HEK293 (cell line): ENCODE measurements around the gene DGKH.
A peak's percentile ranks its signal among the peaks of the same experiment; 100 is the strongest.

Experiments used
- BCL11A ChIP-seq: fragments of 450-650 bp; formaldehyde crosslinking; IDR thresholded peaks from 2 replicates; pipeline ENCODE4 v1.5.1; 2016; ENCODE audit warnings: low read depth, missing biosample characterization, missing genetic modification characterization
- GFI1B ChIP-seq: fragments of 450-650 bp; formaldehyde crosslinking; IDR thresholded peaks from 2 replicates; pipeline ENCODE4 v1.5.1; 2016; ENCODE audit warnings: missing biosample characterization, missing genetic modification characterization
- GLI4 ChIP-seq: fragments of 450-650 bp; formaldehyde crosslinking; IDR thresholded peaks from 2 replicates; pipeline ENCODE4 v1.5.1; 2016; ENCODE audit warnings: missing biosample characterization, missing genetic modification characterization
- GLIS2 ChIP-seq: fragments of 450-650 bp; formaldehyde crosslinking; IDR thresholded peaks from 2 replicates; pipeline ENCODE4 v1.5.1; 2016; ENCODE audit warnings: missing biosample characterization, missing genetic modification characterization
- IKZF3 ChIP-seq: fragments of 450-650 bp; IDR thresholded peaks from 2 replicates; pipeline ENCODE4 v1.5.0; 2018; ENCODE audit warnings: missing biosample characterization, mild to moderate bottlenecking, missing genetic modification characterization, moderate library complexity
- KLF7 ChIP-seq: fragments of 450-650 bp; formaldehyde crosslinking; IDR thresholded peaks from 2 replicates; pipeline ENCODE4 v1.5.1; 2016; ENCODE audit warnings: missing biosample characterization, missing genetic modification characterization, borderline replicate concordance
- SP2 ChIP-seq: fragments of 450-650 bp; formaldehyde crosslinking; IDR thresholded peaks from 2 replicates; pipeline ENCODE4 v1.5.1; 2016; ENCODE audit warnings: missing biosample characterization, missing genetic modification characterization
- ZBTB17 ChIP-seq: fragments of 450-650 bp; formaldehyde crosslinking; IDR thresholded peaks from 2 replicates; pipeline ENCODE4 v1.5.1; 2016; ENCODE audit warnings: missing biosample characterization, missing genetic modification characterization
- ZBTB48 ChIP-seq: fragments of 450-650 bp; formaldehyde crosslinking; IDR thresholded peaks from 2 replicates; pipeline ENCODE4 v1.5.1; 2016; ENCODE audit warnings: missing biosample characterization, missing genetic modification characterization
- ZBTB7A ChIP-seq: fragments of 450-650 bp; formaldehyde crosslinking; IDR thresholded peaks from 2 replicates; pipeline ENCODE4 v1.5.1; 2016; ENCODE audit warnings: low read depth, missing biosample characterization, missing genetic modification characterization
- ZFP37 ChIP-seq: fragments of 450-650 bp; formaldehyde crosslinking; IDR thresholded peaks from 2 replicates; pipeline ENCODE4 v1.5.1; 2016; ENCODE audit warnings: missing biosample characterization, missing genetic modification characterization
- ZNF132 ChIP-seq: fragments of 450-650 bp; formaldehyde crosslinking; IDR thresholded peaks from 2 replicates; pipeline ENCODE4 v1.5.1; 2017; ENCODE audit warnings: missing biosample characterization, missing genetic modification characterization, borderline replicate concordance
- ZNF140 ChIP-seq: fragments of 450-650 bp; formaldehyde crosslinking; IDR thresholded peaks from 2 replicates; pipeline ENCODE4 v1.5.1; 2016; ENCODE audit warnings: missing biosample characterization, missing genetic modification characterization
- ZNF175 ChIP-seq: fragments of 450-650 bp; formaldehyde crosslinking; IDR thresholded peaks from 2 replicates; pipeline ENCODE4 v1.5.1; 2016; ENCODE audit warnings: missing biosample characterization, missing genetic modification characterization
- ZNF24 ChIP-seq: fragments of 450-650 bp; formaldehyde crosslinking; IDR thresholded peaks from 2 replicates; pipeline ENCODE4 v1.5.1; 2016; ENCODE audit warnings: missing biosample characterization, missing genetic modification characterization
- ZNF292 ChIP-seq: fragments of 450-650 bp; formaldehyde crosslinking; IDR thresholded peaks from 2 replicates; pipeline ENCODE4 v1.5.1; 2016; ENCODE audit warnings: low read depth, missing biosample characterization, missing genetic modification characterization, borderline replicate concordance
- ZNF366 ChIP-seq: fragments of 450-650 bp; formaldehyde crosslinking; conservative IDR thresholded peaks from 2 replicates; pipeline ENCODE4 v1.5.1; 2016; ENCODE audit warnings: missing biosample characterization, missing genetic modification characterization
- ZNF560 ChIP-seq: fragments of 450-650 bp; formaldehyde crosslinking; IDR thresholded peaks from 2 replicates; pipeline ENCODE4 v1.5.1; 2017; ENCODE audit warnings: missing biosample characterization, missing genetic modification characterization, borderline replicate concordance
- ZNF600 ChIP-seq: fragments of 450-650 bp; formaldehyde crosslinking; IDR thresholded peaks from 2 replicates; pipeline ENCODE4 v1.5.1; 2016; ENCODE audit warnings: missing biosample characterization, missing genetic modification characterization
- ZNF707 ChIP-seq: fragments of 450-650 bp; formaldehyde crosslinking; IDR thresholded peaks from 2 replicates; pipeline ENCODE4 v1.5.1; 2016; ENCODE audit warnings: missing biosample characterization, missing genetic modification characterization
- ZNF785 ChIP-seq: fragments of 450-650 bp; formaldehyde crosslinking; IDR thresholded peaks from 2 replicates; pipeline ENCODE4 v1.5.1; 2016; ENCODE audit warnings: missing biosample characterization, missing genetic modification characterization
- ZNF792 ChIP-seq: fragments of 450-650 bp; formaldehyde crosslinking; IDR thresholded peaks from 2 replicates; pipeline ENCODE4 v1.5.1; 2016; ENCODE audit warnings: missing biosample characterization, missing genetic modification characterization
- ZSCAN16 ChIP-seq: fragments of 450-650 bp; formaldehyde crosslinking; IDR thresholded peaks from 2 replicates; pipeline ENCODE4 v1.5.1; 2016; ENCODE audit warnings: missing biosample characterization, missing genetic modification characterization
- ZSCAN23 ChIP-seq: fragments of 450-650 bp; formaldehyde crosslinking; IDR thresholded peaks from 2 replicates; pipeline ENCODE4 v1.5.1; 2016; ENCODE audit warnings: missing biosample characterization, missing genetic modification characterization
- TF ChIP-seq, protein P1 (sequence below): fragments of 450-650 bp; formaldehyde crosslinking; IDR thresholded peaks from 2 replicates; pipeline ENCODE4 v1.5.1; 2016; ENCODE audit warnings: missing biosample characterization, missing genetic modification characterization
- TF ChIP-seq, protein P2 (sequence below): fragments of 450-650 bp; formaldehyde crosslinking; IDR thresholded peaks from 2 replicates; pipeline ENCODE4 v1.5.1; 2016; ENCODE audit warnings: missing biosample characterization, missing genetic modification characterization
- TF ChIP-seq, protein P3 (sequence below): fragments of 450-650 bp; formaldehyde crosslinking; IDR thresholded peaks from 2 replicates; pipeline ENCODE4 v1.5.1; 2016; ENCODE audit warnings: missing biosample characterization, missing genetic modification characterization, borderline replicate concordance
- TF ChIP-seq, protein P4 (sequence below): fragments of 450-650 bp; formaldehyde crosslinking; IDR thresholded peaks from 2 replicates; pipeline ENCODE4 v1.5.1; 2017; ENCODE audit warnings: missing biosample characterization, missing genetic modification characterization
- TF ChIP-seq, protein P5 (sequence below): fragments of 450-650 bp; formaldehyde crosslinking; IDR thresholded peaks from 2 replicates; pipeline ENCODE4 v1.5.1; 2016; ENCODE audit warnings: missing biosample characterization, missing genetic modification characterization
- TF ChIP-seq, protein P6 (sequence below): fragments of 450-650 bp; formaldehyde crosslinking; IDR thresholded peaks from 2 replicates; pipeline ENCODE4 v1.5.1; 2017; ENCODE audit warnings: missing biosample characterization, mild to moderate bottlenecking, missing genetic modification characterization, moderate library complexity

The DGKH gene

DNA sequence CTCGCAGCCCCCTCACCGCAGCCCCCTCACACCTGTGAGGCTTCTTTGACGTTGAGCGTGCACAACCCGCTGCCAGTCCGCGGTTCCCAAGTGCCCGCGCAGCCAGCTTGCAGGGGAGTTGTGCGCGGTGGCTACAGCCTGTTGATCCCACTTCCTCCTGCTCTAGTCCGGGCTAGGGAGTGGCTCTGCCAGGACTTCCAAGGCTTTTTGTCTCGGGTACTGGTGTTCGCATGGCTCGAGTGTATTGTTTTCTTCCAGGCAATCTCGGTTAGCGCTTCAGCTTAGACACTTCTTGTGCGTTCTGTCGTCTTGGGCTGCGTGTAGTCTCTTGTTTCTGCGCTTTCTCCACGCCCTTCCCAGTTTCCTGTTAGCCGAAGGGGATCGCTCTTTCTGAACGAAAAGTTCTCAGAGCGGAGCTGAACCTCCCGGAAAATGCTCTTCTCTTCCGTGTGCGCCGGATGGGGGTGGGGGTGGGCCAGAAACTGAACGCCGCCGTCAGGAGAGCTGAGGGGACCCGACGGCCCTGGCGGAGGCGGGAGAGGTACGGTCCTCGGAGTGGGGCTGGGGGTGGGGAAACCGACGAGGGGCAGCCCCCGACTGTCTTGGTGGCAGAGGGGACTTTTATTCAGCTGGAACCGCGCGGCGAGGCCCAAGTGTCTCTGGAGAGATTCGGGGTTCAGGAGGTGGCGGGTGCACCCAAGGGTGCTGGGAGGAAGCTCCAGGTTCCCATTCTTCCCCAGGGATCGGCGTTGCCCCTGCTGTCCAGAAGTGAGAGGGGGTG lies 697 bp upstream of the DGKH start (continued):
- TF ChIP-seq KLF7 (tag by site-specific recombination) = peak; percentile 24; the same call in 1 of the 2 replicates
- TF ChIP-seq, protein P1, sequence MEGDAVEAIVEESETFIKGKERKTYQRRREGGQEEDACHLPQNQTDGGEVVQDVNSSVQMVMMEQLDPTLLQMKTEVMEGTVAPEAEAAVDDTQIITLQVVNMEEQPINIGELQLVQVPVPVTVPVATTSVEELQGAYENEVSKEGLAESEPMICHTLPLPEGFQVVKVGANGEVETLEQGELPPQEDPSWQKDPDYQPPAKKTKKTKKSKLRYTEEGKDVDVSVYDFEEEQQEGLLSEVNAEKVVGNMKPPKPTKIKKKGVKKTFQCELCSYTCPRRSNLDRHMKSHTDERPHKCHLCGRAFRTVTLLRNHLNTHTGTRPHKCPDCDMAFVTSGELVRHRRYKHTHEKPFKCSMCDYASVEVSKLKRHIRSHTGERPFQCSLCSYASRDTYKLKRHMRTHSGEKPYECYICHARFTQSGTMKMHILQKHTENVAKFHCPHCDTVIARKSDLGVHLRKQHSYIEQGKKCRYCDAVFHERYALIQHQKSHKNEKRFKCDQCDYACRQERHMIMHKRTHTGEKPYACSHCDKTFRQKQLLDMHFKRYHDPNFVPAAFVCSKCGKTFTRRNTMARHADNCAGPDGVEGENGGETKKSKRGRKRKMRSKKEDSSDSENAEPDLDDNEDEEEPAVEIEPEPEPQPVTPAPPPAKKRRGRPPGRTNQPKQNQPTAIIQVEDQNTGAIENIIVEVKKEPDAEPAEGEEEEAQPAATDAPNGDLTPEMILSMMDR (tag by site-specific recombination) = no peak
- TF ChIP-seq, protein P2, sequence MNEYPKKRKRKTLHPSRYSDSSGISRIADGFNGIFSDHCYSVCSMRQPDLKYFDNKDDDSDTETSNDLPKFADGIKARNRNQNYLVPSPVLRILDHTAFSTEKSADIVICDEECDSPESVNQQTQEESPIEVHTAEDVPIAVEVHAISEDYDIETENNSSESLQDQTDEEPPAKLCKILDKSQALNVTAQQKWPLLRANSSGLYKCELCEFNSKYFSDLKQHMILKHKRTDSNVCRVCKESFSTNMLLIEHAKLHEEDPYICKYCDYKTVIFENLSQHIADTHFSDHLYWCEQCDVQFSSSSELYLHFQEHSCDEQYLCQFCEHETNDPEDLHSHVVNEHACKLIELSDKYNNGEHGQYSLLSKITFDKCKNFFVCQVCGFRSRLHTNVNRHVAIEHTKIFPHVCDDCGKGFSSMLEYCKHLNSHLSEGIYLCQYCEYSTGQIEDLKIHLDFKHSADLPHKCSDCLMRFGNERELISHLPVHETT = no peak
- TF ChIP-seq ZNF175 (tag by site-specific recombination) = no peak
- TF ChIP-seq ZNF366 = peak; percentile 54; the same call in 1 of the 2 replicates
- TF ChIP-seq ZSCAN16 (tag by site-specific recombination) = no peak
- TF ChIP-seq ZNF707 (tag by site-specific recombination) = no peak
- no peak for TF ChIP-seq ZNF792 (tag by site-specific recombination)
- TF ChIP-seq ZNF560 (tag by site-specific recombination) = no peak
- no peak for TF ChIP-seq ZNF140
- TF ChIP-seq ZNF600 (tag by site-specific recombination) = peak; percentile 95
- TF ChIP-seq ZSCAN23 (tag by site-specific recombination) = no peak
- TF ChIP-seq GFI1B = no peak
- no peak for TF ChIP-seq ZBTB48 (tag by site-specific recombination)
- 0 out of 2 replicates have a peak, but pooled peaks have one; percentile 31 for TF ChIP-seq GLI4 (tag by site-specific recombination)
- TF ChIP-seq ZNF132 (tag by site-specific recombination) = no peak
- TF ChIP-seq SP2 (tag by site-specific recombination) = peak; percentile 74
- TF ChIP-seq GLIS2 (tag by site-specific recombination) = no peak
- TF ChIP-seq ZNF24 (tag by site-specific recombination) = no peak
- TF ChIP-seq, protein P3, sequence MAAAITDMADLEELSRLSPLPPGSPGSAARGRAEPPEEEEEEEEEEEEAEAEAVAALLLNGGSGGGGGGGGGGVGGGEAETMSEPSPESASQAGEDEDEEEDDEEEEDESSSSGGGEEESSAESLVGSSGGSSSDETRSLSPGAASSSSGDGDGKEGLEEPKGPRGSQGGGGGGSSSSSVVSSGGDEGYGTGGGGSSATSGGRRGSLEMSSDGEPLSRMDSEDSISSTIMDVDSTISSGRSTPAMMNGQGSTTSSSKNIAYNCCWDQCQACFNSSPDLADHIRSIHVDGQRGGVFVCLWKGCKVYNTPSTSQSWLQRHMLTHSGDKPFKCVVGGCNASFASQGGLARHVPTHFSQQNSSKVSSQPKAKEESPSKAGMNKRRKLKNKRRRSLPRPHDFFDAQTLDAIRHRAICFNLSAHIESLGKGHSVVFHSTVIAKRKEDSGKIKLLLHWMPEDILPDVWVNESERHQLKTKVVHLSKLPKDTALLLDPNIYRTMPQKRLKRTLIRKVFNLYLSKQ = no peak
- no peak for TF ChIP-seq ZBTB7A (tag by site-specific recombination)
- TF ChIP-seq ZFP37 (tag by site-specific recombination) = 0 out of 2 replicates have a peak, but pooled peaks have one; percentile 52
- TF ChIP-seq, protein P4, sequence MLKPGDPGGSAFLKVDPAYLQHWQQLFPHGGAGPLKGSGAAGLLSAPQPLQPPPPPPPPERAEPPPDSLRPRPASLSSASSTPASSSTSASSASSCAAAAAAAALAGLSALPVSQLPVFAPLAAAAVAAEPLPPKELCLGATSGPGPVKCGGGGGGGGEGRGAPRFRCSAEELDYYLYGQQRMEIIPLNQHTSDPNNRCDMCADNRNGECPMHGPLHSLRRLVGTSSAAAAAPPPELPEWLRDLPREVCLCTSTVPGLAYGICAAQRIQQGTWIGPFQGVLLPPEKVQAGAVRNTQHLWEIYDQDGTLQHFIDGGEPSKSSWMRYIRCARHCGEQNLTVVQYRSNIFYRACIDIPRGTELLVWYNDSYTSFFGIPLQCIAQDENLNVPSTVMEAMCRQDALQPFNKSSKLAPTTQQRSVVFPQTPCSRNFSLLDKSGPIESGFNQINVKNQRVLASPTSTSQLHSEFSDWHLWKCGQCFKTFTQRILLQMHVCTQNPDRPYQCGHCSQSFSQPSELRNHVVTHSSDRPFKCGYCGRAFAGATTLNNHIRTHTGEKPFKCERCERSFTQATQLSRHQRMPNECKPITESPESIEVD (tag by site-specific recombination) = no peak
- TF ChIP-seq ZNF292 (tag by site-specific recombination) = no peak
- no peak for TF ChIP-seq ZNF785 (tag by site-specific recombination)
- no peak for TF ChIP-seq BCL11A
- TF ChIP-seq ZBTB17 (tag by site-specific recombination) = peak; percentile 87
- 0 out of 2 replicates have a peak, but pooled peaks have one; percentile 25 for TF ChIP-seq IKZF3 (tag by site-specific recombination)
- TF ChIP-seq, protein P5, sequence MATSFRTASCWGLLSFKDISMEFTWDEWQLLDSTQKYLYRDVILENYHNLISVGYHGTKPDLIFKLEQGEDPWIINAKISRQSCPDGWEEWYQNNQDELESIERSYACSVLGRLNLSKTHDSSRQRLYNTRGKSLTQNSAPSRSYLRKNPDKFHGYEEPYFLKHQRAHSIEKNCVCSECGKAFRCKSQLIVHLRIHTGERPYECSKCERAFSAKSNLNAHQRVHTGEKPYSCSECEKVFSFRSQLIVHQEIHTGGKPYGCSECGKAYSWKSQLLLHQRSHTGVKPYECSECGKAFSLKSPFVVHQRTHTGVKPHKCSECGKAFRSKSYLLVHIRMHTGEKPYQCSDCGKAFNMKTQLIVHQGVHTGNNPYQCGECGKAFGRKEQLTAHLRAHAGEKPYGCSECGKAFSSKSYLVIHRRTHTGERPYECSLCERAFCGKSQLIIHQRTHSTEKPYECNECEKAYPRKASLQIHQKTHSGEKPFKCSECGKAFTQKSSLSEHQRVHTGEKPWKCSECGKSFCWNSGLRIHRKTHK (tag by site-specific recombination) = no peak
- TF ChIP-seq, protein P6, sequence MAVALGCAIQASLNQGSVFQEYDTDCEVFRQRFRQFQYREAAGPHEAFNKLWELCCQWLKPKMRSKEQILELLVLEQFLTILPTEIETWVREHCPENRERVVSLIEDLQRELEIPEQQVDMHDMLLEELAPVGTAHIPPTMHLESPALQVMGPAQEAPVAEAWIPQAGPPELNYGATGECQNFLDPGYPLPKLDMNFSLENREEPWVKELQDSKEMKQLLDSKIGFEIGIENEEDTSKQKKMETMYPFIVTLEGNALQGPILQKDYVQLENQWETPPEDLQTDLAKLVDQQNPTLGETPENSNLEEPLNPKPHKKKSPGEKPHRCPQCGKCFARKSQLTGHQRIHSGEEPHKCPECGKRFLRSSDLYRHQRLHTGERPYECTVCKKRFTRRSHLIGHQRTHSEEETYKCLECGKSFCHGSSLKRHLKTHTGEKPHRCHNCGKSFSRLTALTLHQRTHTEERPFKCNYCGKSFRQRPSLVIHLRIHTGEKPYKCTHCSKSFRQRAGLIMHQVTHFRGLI (tag by site-specific recombination) = no peak
